H1 (cell line): ENCODE results near the gene FAAP100.

ENCODE experiments used
- CEBPB ChIP-seq: IDR thresholded peaks from 2 replicates; pipeline ENCODE4 v1.6.1; 2012; ENCODE audit warnings: low read depth, low read length
- CHD2 ChIP-seq: IDR thresholded peaks from 2 replicates; pipeline ENCODE4 v1.6.1; 2012; ENCODE audit warnings: low read length, improper control_type of control experiment
- CTCF ChIP-seq, 3 experiments: IDR thresholded peaks; 1 replicate in 2 of 3; 2 replicates in 1 of 3; pipeline versions ENCODE4 v1.5.1 to v1.6.1; 2011; ENCODE audit warnings: low read length in 3 of 3, mild to moderate bottlenecking in 3 of 3, inconsistent platforms in 2 of 3, low read depth in 1 of 3, moderate library complexity in 1 of 3; ENCODE audit not compliant: insufficient read depth in 1 of 3; ENCODE audit errors: control extremely low read depth in 1 of 3
- EP300 ChIP-seq, 2 experiments: IDR thresholded peaks; 1 replicate in 1 of 2; 2 replicates in 1 of 2; pipeline ENCODE4 v1.6.1; 2011 to 2012; ENCODE audit warnings: low read depth in 2 of 2, low read length in 2 of 2, mild to moderate bottlenecking in 2 of 2, borderline replicate concordance in 1 of 2, inconsistent platforms in 1 of 2, moderate library complexity in 1 of 2
- KDM5A ChIP-seq: fragments of 200-600 bp; IDR thresholded peaks from 2 replicates; pipeline ENCODE4 v1.7.1; 2012; ENCODE audit warnings: mild to moderate bottlenecking, low read length, inconsistent platforms, mixed read lengths
- RAD21 ChIP-seq, 2 experiments: IDR thresholded peaks in 1 of 2; conservative IDR thresholded peaks in 1 of 2; 2 replicates each; pipeline ENCODE4 v1.6.1; 2011; ENCODE audit warnings: low read depth in 2 of 2, low read length in 2 of 2, improper control_type of control experiment in 1 of 2, inconsistent platforms in 1 of 2, mild to moderate bottlenecking in 1 of 2, moderate library complexity in 1 of 2
- RBBP5 ChIP-seq: IDR thresholded peaks from 2 replicates; pipeline ENCODE4 v1.7.1; 2012; ENCODE audit warnings: low read depth, mild to moderate bottlenecking, inconsistent platforms, low read length, moderate library complexity, borderline replicate concordance
- RFX5 ChIP-seq: IDR thresholded peaks from 2 replicates; pipeline ENCODE4 v1.6.1; 2011; ENCODE audit warnings: low read depth, low read length, improper control_type of control experiment, borderline replicate concordance
- SP2 ChIP-seq: IDR thresholded peaks from 2 replicates; pipeline ENCODE4 v1.6.1; 2012; ENCODE audit warnings: mild to moderate bottlenecking, low read length, inconsistent platforms
- TF ChIP-seq, protein P1 (sequence below): IDR thresholded peaks from 2 replicates; pipeline ENCODE4 v1.6.1; 2012; ENCODE audit warnings: inconsistent platforms

GRCh38 chr17:81518785-81519283 lies 33.3 kb downstream of the FAAP100 start:
- TF ChIP-seq CTCF (IDR thresholded peaks at IDR 0.05; ENCODE audit: control extremely low read depth in 1 of 3, insufficient read depth in 1 of 3, low read depth in 1 of 3, low read length in 3 of 3): no peak
- TF ChIP-seq CEBPB: no peak
- no peak for TF ChIP-seq RBBP5
- no peak for TF ChIP-seq CHD2
- TF ChIP-seq RFX5: no peak
- no peak for TF ChIP-seq EP300 (IDR thresholded peaks at IDR 0.05; ENCODE audit: borderline replicate concordance in 1 of 2, low read depth in 2 of 2, low read length in 2 of 2)
- no peak for TF ChIP-seq RAD21 (IDR thresholded peaks at IDR 0.05 in 1 of 2, conservative IDR thresholded peaks at IDR 0.05 in 1 of 2; ENCODE audit: low read depth in 2 of 2, low read length in 2 of 2)
- TF ChIP-seq, protein P1, sequence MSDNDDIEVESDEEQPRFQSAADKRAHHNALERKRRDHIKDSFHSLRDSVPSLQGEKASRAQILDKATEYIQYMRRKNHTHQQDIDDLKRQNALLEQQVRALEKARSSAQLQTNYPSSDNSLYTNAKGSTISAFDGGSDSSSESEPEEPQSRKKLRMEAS: peak; percentile 74
- TF ChIP-seq KDM5A: no peak
- TF ChIP-seq SP2: no peak
